HG02884 (cell line): ENCODE measurements around the gene WDR93.
"Not testable (repeated sequence)": the region's sequence is repeated elsewhere in the genome, so short reads cannot be mapped to it uniquely, and the experiment has no call there.

Experiments
- ATAC-seq: cut with Tn5 transposase; IDR thresholded peaks from one replicate; pipeline ENCODE4 v1.9.1; 2021; ENCODE audit warnings: mild to moderate bottlenecking, moderate library complexity; ENCODE audit not compliant: unreplicated experiment

WDR93 gene

GRCh38 chr15:89681146-89681545 lies 9.5 kb upstream of the WDR93 start:
- no peak for ATAC-seq

DNA sequence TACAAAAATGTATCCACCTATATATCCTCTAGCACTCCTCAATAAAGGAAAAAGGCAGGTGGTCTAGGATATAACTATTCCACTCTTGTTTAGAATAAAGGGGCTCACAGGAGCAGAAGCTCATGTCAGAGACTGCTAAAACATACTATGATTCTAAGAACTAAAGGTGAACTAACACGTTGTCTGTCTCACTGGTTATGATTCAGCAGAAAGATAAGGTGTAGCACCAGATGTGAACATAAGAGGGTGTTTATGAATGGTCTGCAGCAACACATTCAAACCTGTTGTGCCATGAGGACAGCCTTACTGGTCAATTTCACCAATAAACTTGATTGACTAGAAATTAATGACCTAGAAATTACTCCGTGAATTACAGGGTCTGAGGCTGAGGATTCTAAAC lies 4.6 kb upstream of the WDR93 start:
- ATAC-seq = no peak

- ATAC-seq = no peak
Observed at GRCh38 chr15:89686522-89686921, 4.1 kb upstream of the WDR93 start.

DNA sequence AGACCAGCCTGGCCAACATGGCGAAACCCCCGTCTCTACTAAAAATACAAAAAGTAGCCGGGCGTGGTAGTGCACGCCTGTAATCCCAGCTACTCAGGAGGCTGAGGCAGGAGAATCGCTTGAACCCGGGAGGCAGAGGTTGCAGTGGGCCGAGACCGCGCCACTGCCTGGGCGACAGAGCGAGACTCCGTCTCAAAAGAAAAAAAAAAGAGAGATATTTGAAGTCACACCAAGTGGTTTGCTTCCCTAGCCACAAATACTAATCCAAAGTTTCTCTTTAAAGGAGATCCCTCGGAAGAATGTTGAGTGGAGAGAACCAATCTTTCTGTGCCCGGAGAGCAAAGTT lies 708 bp upstream of the WDR93 start:
- not testable (repeated sequence) for ATAC-seq

DNA sequence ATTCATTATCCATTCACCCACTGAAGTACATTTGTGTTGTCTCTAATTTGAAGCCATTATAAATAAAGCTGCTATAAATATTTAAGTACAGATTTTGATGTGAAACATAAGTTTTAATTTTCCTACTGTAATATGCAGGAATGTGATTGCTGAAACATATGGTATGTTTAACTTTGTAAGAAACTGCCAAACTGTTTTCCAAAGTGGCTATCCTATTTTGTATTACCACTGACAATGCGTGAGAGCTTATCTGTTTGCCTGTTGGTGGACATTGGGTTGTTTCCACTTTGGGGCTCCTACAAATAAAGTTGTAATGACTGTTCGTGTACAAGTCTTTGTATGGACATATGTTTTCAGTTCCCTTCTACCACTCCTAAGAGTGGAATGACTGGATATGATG lies 2.5 kb downstream of the WDR93 start:
- no peak for ATAC-seq

GRCh38 chr15:89693696-89694095 lies 3.1 kb downstream of the WDR93 start:
- ATAC-seq = no peak

- ATAC-seq = no peak
Observed at GRCh38 chr15:89695198-89695597, 4.6 kb downstream of the WDR93 start.

DNA sequence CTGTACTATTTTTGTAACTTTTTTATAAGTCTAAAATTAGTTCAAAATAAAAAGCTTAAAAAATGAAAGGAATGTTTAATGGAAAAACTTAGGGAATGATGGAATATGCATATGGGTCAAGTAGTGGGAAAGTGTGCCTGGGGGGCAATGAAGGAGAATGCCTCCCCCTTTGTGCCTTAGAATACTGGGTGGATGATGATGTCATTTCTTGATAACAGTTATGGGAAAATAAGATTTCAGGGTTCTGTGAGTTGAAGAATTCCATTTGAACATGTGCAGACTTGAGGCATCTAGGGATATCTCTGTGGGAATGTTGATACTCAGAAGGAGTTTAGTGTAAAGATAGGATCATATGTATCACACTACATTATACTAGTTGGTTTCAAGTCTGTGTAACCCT lies 13.8 kb downstream of the WDR93 start:
- no peak for ATAC-seq

DNA sequence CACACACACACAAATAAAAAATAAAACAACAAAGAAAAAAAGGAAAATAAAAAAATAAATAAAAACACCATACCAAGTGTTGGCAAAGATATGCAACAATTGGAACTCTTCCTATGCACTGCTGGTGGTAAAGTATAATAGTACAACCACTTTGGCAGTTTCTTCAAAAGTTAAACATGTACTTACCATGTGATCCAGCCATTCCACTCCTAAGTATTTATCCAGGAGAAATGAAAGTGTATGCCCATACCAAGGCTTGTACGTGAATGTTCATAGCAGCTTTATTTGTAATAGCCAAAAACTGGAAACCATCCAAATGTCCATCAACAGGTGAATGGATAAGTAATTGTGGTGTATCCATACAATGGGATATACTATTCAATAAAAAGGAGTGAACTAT lies 17.0 kb downstream of the WDR93 start:
- ATAC-seq = no peak

DNA sequence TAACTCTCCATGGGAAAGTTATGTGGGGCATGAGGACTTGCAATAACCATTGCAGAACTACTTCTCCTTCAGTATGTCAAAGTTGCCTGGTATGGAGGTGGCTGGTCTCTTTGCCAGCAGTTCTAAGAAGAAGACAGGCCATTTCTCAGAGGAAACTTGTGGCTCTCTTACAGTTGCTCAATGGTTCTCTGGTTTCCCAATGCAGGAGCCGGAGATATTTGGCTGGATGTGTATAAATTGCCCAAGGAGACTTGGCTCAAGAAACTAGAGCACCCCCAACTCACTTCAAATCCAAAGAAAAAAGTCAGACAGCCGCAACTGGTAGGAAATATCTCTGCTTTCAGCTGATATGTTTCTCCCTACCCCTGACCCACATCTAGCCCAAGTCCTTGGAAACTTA lies 24.2 kb downstream of the WDR93 start:
- ATAC-seq = no peak

DNA sequence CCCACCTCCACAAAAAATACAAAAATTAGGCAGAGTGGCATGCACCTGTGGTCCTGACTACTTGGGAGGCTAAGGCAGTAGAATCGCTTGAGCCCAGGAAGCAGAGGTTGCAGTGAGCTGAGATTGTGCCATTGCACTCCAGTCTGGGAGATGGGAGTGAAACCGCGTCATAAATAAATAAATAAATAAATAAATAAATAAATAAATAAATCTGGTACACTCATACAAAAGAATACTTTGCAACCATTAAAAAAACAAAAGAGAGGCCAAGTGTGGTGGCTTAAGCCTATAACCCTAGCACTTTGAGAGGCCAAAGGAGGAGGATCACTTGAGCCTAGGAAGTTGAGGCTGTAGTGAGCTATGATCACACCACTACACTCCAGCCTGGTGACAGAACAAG lies 32.4 kb downstream of the WDR93 start:
- ATAC-seq = no peak

GRCh38 chr15:89724621-89725020 lies 34.0 kb downstream of the WDR93 start:
- ATAC-seq = no peak

DNA sequence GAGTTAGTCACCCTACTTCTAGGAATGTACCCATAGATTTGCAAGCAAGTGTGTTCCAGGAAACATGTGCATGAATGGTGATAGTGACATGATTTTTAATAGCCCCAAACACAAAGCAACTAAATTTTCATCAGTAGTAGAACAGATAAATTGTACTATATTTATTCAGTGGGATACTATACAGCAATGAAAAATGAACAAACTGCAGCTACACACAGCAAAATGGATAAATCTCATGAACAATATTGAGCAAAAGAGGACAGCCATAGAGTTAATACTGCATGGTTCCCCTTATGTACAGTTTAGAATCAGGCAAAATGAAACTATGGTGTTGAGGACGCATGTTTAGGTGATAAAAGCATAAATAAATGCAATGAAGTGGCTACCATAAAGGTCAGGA lies 34.5 kb downstream of the WDR93 start:
- no peak for ATAC-seq

DNA sequence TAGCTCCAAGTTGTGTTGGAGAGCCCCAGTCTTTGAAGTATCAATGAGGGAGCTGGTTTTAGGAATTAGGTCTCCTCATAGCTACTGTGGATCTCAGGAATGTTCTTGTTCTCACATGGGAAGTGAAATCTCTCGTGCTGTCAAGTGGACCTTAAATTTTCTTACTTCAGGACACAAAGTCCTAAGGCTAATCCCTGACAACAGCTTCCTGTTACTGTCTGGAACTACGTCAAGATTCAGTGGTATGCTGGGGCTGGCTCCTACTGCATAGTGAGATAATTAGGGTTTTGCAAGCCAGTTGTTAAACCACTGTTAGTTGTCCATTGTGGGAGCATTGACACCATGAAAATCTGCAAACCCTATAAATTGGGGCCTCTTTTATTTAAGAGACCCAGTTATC lies 37.6 kb downstream of the WDR93 start:
- no peak for ATAC-seq

DNA sequence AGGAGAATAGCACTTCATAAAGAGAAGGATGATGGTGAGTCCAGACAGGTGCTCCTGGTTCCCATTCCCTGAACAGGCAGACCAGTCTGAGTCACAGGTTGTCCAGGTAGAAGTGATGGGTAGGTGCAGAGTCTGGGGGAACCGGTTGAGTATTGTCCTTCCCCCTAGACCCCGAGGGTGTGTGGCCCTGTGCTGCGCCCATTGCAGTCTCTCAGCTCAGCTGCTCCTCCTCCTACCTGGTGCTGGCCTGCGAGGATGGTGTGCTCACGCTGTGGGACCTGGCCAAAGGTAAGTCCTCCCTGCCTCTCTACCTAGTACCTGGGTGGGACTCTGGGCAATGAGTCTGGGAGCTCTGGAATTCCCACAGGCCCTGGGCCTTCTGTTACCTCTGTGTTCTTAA lies 40.7 kb downstream of the WDR93 start:
- ATAC-seq = no peak

GRCh38 chr15:89732451-89733172 lies 42.0 kb downstream of the WDR93 start:
- no peak for ATAC-seq

DNA sequence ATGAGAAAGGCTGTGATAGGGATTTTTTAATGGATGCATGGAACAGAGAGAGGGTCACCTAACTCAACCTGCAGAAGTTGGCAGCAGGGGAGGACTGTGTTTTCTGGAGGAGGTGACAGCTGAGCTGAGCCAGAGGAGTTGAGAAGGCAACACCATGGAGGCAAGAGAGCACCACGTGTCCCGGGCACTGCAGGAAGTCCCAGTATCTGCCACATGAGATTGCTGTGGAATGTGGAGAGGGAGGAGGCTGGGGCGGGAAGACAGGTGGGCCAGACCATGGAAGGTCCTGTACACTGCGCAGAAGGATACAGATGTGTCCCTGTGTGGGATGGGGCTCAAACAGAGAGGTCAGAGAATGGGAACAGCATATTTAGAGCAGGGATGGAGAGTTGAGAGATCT lies 45.2 kb downstream of the WDR93 start:
- no peak for ATAC-seq

DNA sequence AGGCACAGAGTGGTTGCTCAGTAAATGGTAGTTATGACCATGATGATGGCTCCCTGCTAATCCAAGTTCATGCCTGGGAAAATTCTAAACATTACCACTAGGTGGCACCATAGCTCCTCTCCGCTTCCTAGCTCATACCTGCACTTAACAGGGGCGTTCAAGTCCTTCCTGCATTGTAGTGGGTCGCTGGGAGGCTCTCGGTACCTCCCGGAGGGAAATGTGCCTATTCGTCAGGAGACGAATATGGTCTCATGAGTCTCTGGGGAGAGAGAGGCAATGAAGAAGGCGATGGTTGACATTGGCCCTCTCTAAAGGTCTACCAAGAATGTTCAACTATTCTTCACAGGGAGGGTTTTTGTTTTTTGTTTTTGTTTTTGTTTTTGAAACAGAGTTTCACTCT lies 49.5 kb downstream of the WDR93 start:
- peak; percentile 69 for ATAC-seq

DNA sequence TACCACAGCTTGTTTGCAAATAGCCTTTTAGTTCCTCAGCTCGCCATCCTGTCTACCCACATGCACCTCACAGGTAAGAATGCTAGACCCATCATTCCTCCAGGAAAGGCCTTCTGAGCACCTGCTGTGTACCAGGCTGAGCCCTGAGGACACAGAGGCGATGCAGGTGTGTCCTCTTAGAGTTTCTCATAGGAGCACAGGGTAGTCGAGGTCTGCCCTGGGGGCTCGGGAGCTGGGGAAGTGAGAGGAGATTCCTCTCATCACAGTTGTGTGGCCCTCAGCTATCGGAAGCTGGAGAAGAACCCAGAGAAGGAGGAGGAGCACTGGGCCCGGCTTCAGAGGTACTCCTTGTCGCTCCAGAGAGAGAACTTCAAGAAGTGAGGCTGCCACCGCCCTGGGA lies 52.4 kb downstream of the WDR93 start:
- ATAC-seq = no peak

GRCh38 chr15:89743594-89743993 lies 53.0 kb downstream of the WDR93 start:
- ATAC-seq = no peak

GRCh38 chr15:89745131-89745530 lies 54.5 kb downstream of the WDR93 start:
- ATAC-seq = no peak

GRCh38 chr15:89745768-89746167 lies 55.2 kb downstream of the WDR93 start:
- no peak for ATAC-seq

DNA sequence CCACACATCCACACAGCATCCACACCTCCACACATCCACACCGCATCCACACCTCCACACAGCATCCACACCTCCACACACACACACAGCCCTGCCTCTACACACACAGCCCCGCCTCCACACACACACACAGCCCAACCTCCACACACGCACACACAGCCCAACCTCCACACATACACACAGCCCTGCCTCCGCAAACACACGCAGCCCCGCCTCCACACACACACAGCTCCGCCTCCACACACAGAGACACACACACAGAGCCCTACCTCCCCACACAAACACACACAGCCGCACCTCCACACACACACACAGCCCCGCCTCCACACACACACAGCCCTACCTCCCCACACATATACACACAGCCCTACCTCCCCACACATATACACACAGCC lies 55.8 kb downstream of the WDR93 start:
- no peak for ATAC-seq
